Measurements from ENCODE around the gene GLB1L. TPM values are rescaled to one million over a fixed set of nuclear protein-coding genes. Genes with fewer than 3 reads are reported as not detected.

The GLB1L gene
- total RNA-seq, 1 donor from 2014 or later, result 11.6 TPM

GRCh38 chr2:219216535-219216915, 28.7 kb downstream of the GLB1L start:
- peak overlapping the region; percentile 34 for H3K4me3 Mint-ChIP-seq
- H3K27ac Mint-ChIP-seq, result no peak overlapping the region
- H3K9me3 Mint-ChIP-seq, result no peaks in the 10 kb centered on the region
- TF ChIP-seq, protein P1, sequence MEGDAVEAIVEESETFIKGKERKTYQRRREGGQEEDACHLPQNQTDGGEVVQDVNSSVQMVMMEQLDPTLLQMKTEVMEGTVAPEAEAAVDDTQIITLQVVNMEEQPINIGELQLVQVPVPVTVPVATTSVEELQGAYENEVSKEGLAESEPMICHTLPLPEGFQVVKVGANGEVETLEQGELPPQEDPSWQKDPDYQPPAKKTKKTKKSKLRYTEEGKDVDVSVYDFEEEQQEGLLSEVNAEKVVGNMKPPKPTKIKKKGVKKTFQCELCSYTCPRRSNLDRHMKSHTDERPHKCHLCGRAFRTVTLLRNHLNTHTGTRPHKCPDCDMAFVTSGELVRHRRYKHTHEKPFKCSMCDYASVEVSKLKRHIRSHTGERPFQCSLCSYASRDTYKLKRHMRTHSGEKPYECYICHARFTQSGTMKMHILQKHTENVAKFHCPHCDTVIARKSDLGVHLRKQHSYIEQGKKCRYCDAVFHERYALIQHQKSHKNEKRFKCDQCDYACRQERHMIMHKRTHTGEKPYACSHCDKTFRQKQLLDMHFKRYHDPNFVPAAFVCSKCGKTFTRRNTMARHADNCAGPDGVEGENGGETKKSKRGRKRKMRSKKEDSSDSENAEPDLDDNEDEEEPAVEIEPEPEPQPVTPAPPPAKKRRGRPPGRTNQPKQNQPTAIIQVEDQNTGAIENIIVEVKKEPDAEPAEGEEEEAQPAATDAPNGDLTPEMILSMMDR (IDR thresholded peaks at IDR 0.05; ENCODE audit: unreplicated experiment), result no peak
- peaks cover 26% of the 10 kb centered on the region for H3K36me3 Mint-ChIP-seq
- H3K4me1 Mint-ChIP-seq, result peaks cover 23% of the 10 kb centered on the region
- DNase-seq (ENCODE audit: low spot score in 2 of 2, unreplicated experiment in 2 of 2), result no peak
- no peaks in the 10 kb centered on the region for H3K27me3 Mint-ChIP-seq (ENCODE audit: low read depth)

DNA sequence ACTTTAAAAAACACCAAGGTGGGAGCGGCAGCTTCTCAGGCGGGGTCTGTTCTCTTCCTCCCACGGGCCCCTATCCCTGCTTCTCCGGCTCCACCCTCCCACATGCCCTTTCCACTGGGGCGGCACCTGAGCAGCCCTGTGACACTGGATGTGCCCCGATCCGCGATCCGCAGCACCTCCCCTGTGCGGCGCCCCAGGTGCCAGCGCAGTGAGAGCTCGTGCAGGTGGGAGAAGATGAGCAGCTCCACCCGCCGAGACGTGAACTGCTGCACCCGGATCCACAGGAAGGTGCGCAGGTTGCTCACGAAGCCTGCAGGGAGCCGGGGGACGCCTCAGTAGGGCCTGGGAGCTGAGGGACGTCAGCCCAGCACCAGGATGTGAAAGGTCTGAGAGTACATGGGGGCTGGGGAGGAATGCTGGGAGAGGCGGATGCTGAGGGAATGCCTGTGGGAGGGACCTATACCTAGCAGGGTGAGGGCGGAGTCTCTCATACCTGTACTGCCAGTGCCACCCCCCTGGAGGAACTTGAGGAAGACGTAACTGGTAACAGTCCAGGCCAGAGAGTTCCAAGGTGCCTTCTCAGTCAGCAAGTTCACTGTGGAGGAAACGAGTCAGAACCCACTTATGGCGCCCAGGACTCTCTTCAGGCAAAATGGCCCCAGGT, 29.2 kb downstream of the GLB1L start:
- H3K4me3 Mint-ChIP-seq, result no peak overlapping the region
- no peak overlapping the region for H3K27ac Mint-ChIP-seq
- no peak for DNase-seq (ENCODE audit: low spot score in 2 of 2, unreplicated experiment in 2 of 2)

GRCh38 chr2:219214786-219215185, 30.5 kb downstream of the GLB1L start:
- Mint-ChIP-seq H3K27me3 (ENCODE audit: low read depth) (no peaks in the 10 kb centered on the region), H3K36me3 (peaks cover 15% of the 10 kb centered on the region), H3K4me1 (peaks cover 23% of the 10 kb centered on the region), H3K27ac (no peak overlapping the region), H3K9me3 (no peaks in the 10 kb centered on the region), H3K4me3 (no peak overlapping the region)
- TF ChIP-seq, protein P1 (IDR thresholded peaks at IDR 0.05; ENCODE audit: unreplicated experiment), result no peak
- no peak for DNase-seq (ENCODE audit: low spot score in 2 of 2, unreplicated experiment in 2 of 2)

More for the DNA sequence above, 29.2 kb downstream of the GLB1L start:
- Mint-ChIP-seq H3K4me1 (peaks cover 23% of the 10 kb centered on the region), H3K36me3 (peaks cover 22% of the 10 kb centered on the region), H3K9me3 (no peaks in the 10 kb centered on the region), H3K27me3 (ENCODE audit: low read depth) (no peaks in the 10 kb centered on the region)
- TF ChIP-seq, protein P1 (IDR thresholded peaks at IDR 0.05; ENCODE audit: unreplicated experiment), result no peak

DNA sequence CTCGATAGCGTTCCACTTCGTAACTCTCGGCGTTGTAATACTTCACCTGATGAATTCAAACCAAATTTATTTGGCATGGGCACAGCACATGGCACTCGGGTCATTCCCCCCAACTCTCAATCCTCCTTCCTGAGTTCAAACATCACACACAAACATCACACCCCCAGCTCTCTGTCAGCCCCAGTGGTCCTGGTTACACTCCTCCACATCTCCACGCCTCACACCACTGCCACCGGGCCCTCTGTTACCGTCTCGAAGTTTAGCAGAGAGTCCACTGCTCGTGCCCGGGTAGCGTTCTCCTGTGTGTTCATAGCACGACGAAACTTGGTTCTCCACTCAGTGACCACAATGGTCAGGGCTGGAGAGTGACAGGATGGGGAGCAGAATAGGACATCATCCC, 31.1 kb downstream of the GLB1L start:
- TF ChIP-seq, protein P1 (IDR thresholded peaks at IDR 0.05; ENCODE audit: unreplicated experiment), result no peak
- Mint-ChIP-seq H3K9me3 (no peaks in the 10 kb centered on the region), H3K27ac (no peak overlapping the region), H3K4me1 (peaks cover 17% of the 10 kb centered on the region), H3K4me3 (no peak overlapping the region), H3K36me3 (peaks cover 16% of the 10 kb centered on the region), H3K27me3 (ENCODE audit: low read depth) (no peaks in the 10 kb centered on the region)
- no peak for DNase-seq (ENCODE audit: low spot score in 2 of 2, unreplicated experiment in 2 of 2)

GRCh38 chr2:219213486-219214071, 31.7 kb downstream of the GLB1L start:
- Mint-ChIP-seq H3K4me1 (peaks cover 13% of the 10 kb centered on the region), H3K36me3 (peaks cover 16% of the 10 kb centered on the region), H3K27ac (no peak overlapping the region), H3K27me3 (ENCODE audit: low read depth) (no peaks in the 10 kb centered on the region), H3K4me3 (no peak overlapping the region), H3K9me3 (no peaks in the 10 kb centered on the region)
- TF ChIP-seq, protein P1 (IDR thresholded peaks at IDR 0.05; ENCODE audit: unreplicated experiment), result no peak
- no peak for DNase-seq (ENCODE audit: low spot score in 2 of 2, unreplicated experiment in 2 of 2)
